GM19463 (cell line): Measurements from ENCODE around the gene SLC2A10.

ENCODE experiments used
- ATAC-seq: cut with Tn5 transposase; IDR thresholded peaks from one replicate; pipeline ENCODE4 v1.9.1; 2021; ENCODE audit warnings: mild to moderate bottlenecking, moderate library complexity; ENCODE audit not compliant: unreplicated experiment

The SLC2A10 gene

DNA sequence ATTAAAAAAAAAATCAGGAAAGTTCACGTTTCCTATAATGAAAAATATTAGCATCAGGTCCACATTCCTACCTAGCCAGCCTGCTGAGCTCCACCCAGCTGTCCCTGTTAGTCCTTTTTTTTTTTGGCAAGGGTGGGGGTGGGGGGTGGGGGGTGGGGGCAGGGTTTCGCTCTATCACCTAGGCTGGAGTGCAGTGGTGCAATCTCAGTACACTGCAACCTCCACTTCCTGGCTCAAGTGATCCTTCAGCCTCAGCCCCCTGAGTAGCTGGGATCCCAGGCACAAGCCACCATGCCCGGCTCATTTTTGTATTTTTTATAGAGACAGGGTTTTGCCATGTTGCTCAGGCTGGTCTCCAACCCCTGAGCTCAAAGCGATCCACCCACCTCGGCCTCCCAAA lies 7.5 kb upstream of the SLC2A10 start:
- no peak for ATAC-seq

DNA sequence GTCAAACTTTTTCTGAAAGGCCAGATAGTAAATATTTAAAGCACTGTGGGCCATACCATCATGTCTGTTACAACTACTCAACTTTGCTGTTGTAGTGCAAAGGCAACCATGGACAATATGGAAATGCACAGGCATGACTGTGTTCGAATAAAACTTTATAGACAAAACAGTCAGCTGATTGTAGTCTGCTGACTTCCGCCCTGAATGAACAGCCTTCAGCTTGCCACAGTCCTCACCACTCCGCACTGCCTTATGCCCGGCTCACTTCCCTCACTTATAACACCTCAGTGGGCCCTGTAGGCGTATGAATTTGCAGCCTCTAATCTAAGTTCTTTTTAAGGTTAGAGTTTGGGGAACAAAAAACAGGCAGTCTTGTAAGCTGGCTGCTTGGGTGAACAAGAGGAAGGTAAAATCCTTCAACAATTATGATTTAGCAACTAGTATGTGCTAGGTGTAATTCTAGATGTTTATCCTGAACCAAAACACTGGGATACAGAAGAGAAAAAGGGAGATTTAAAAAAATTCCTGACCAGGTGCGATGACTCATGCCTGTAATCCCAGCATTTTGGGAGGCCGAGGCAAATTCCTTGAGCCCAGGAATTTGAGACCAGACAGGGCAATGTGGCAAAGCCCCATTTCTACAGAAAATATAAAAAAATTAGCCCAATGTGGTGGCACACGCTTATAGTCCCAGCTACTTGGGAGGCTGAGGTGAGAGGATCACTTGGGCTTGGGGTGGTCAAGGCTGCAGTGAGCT lies 6.8 kb upstream of the SLC2A10 start:
- ATAC-seq = no peak

DNA sequence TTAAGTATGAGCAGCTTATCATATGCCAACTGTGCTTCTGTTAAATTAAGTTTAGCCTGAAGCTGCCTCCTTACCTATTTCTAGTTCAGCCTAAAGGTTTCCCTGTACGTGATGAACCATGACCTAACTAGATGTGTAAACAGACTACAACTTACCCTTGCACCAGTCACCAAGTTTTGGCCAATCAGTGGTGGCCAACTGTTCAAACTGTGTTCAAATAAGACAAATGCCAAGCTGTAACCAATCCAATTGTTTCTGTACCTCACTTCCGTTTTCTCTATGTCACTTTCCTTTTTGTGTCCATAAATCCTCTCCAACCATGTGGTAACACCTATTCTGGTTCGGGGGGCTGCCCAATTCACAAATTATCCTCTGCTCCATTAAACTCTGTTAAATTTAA lies 6.0 kb upstream of the SLC2A10 start:
- no peak for ATAC-seq

DNA sequence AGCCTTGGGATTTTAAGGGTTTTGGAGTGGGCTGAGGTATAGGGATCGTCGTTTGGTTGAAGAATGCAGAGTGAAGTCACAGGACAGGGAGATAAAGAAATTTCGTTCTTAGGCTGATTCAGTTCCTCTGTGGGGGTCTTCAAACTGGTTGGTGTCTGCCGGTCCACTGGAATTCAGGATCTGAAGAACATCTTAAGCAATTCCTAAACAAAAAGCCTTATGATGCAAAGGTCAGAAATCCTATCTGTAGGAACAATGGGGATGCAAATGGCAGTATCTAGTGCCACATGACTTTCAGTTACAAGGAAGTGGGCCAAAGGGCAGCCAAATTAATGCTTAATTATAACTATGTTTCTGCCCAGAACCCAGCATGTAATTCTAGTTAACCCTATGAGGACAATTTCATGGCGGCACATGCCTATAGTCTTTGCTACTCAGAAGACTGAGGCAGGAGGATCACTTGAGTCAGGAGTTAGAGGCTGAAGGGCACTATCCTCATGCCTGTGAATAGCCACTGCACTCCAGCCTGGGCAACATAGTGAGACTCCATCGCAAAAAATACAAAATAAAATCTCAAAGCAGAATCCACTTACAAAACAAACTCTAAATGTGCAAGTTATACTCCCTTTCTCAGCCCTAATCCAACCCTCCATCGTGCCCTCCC lies 4.6 kb upstream of the SLC2A10 start:
- no peak for ATAC-seq

DNA sequence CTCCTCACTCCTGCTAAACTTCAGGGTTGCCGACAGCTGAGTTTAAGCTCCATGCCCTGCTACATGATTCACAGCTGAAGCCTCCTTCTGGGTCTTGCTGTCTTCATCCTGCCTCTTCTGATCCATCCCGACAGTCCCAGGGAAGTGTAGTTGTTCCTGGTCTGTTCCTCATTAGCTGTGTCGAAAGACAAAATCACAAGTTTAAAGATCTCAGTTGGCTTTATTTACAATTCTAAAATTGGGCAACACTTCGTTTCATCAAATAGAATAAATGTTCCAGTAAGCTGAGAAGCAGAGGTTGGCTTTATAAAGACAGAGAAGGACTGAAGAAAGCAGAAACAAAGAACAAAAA lies 4.1 kb upstream of the SLC2A10 start:
- no peak for ATAC-seq

DNA sequence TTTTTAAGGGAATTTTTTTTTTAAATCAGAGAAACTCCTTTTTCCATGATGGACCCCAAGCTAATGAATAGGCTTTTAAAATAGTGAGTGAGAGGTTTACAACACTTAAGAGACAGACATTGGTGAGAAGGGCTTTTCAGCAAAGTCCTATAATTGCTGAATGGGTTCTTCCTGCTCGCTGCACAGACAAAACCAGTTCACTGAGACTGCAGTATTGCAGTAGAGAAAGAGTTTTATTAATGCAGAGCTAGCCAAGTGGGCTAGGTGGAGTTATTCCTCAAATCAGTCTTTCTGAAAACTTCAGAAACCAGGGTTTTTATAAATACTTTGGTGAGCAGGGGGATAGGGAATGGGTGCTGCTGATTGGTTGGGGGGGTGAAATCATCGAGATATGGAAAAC lies 3.2 kb upstream of the SLC2A10 start:
- no peak for ATAC-seq

DNA sequence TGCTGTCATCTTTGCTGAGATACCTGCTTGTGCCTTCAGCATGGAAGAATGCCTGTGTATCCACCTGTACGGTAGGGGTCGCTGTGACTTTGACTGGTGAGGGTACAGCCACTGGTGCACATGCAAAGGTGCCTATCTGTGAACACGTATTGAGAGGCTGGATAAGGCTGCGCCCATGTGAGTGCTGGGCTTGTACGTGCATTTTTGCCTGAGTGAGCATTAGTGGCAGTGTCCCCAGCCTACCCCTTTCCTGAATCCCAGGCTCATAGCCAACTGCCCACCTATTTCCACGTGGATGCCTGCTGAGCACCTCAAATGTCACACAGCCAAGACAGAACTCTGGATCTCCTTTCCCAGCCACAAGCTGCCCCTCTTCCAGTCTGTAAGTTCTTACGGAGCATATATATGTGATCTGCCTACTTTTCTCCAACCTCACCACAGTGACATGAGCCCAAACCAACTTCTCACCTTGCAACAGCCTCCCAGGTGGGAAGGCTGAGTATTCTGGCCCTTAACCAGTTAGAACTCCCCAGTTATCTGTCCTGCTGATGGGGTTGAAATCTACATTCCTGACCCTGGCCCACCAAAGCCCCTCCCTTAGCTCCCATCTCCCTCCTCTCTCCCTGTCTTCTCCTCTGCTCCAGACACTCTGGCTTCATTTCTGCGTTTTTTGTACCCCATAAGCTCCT lies 1.1 kb upstream of the SLC2A10 start:
- ATAC-seq = no peak

DNA sequence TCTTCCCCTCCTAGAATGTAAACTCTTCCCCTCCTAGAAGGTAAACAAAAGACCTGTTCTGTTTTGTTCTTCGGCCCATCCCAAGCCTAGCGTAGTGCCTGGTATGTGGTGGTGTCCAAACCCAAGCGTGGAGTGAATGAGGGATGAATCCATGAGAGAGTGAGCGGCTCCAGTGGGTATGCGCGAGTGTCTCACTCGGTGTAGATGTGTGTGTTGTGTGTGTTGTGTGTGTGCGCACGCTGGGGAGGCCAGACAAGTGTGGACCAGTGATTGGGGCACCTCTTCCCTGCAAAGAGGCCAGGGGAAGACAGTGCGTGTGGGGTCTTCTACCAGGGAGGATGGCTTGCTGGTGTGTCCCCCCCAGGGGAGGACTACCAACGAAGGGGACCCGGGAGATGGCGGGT lies 392 bp upstream of the SLC2A10 start:
- ATAC-seq = no peak

DNA sequence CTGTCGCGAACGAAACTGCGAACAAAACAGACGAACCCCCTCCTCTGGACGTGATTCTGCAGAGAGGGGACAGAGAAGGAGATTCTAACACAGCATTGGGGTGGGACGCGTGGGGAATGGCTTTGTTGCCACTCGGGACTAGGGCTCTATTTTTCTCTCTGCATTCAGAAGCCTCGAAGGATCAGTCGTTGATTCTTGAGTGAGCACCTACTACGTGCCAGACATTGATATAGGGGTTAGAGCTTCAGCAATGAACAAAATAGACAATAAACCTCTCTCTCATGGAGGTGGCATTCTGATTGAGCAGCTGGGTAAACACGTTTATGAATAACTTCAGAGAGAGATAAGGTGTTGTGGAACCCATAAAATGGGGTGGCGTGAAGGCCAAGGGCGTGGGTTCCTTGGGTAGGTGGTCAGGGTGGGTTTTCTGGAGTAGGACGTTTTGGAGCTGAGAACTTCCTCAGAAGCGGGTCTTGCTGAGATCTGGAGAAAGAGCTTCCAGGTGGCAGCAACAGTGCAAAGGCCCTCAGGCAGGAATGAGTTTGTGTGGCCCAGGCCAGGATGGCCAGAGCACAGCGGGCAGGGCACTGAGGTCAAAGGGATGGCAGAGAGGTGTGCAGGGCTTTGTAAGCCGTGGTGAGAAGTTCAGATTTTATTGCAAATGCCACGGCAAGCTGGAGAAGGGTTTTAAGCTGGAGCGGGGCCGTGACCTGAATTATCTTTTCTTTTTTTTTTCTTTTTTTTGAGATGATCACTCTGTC lies 884 bp downstream of the SLC2A10 start:
- no peak for ATAC-seq

DNA sequence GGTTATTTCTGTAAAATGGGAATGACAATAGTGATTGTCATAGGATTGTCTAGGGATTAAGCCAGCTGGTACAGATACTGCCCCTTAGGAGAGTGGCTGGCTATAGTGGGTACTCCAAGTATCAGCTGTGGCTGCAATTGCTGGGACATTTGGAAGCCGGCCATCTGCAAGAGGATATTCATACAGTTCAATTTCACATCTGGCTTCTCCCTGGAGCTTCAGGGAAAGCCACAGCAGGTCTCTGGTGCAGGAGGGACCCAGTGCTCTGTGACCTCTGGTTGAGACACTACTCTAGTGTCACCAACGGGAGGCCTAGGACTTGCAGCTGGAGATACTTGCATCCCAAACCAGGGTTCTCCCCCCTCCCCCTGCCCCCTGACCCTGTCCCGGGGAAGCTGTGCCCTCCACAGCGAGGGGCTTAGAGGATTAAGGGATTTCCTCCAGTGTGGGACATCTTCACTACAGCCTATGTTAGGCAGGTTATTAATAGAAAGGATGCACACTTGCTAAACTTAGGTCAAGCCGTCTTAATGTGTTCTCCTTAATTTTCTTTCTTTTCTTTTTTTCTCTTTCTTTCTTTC lies 2.7 kb downstream of the SLC2A10 start:
- no peak for ATAC-seq

DNA sequence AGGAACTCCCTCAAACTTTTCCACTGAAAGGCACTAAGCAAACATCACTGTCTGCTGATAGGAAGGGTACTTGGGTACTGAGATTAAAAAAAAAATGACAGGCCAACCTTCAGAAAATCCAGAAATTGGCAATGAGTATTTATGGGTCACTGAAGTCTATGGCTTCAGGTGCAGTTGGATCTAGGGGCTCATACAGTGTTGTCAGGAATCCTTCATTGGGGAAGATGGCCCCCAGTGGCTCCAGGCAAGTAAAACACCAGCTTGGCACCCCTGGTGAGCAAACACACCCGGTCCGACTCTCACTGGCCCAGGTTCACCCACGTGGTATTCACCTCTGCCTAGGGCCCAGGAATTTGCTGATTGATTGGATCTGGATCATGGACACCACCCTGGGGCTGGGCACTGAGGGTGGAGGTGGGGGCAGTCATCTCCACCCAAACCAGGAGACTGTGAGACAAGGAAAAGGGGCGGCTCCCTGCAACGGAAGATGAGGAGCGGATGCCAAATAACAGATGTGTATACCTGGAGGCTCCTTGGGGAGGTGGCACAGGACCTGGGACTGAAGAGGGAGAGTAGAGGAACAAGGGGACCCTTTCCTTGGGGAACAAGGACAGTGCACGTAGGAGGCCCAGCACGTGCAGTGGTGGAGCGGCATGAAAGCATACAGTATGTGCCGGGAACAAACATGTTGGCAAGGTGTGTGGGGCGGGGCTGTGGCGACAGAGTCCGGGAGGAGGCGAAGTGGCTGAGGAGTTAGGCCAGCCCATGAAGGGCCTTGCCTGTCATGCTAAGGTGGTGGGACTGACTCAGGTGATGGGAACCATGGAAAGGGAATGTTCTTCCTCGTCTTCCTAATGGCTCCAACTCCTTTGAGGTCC lies 4.7 kb downstream of the SLC2A10 start:
- no peak for ATAC-seq

DNA sequence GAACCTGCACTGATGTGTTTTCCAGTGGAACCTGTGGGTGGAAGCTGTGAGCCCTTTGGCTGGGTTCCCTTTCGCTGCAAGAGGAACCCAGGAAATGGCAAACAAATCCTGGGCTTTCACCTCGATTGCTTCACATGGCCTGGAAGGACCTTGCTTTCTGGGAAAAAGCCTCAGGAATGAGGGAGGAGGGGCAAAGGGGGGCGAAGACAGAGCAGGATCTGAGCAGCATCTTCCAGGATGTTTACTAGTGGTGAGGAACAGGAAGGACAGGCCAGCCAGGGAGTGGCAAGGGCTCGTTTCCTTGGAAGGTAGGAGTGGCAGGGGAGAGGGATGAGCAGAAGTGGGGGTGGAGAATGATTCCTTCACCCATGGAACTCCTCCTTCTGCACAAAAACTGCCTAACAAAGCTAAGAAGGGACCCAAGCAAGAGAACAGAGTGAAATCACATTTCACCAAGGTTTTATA lies 5.9 kb downstream of the SLC2A10 start:
- ATAC-seq = no peak

DNA sequence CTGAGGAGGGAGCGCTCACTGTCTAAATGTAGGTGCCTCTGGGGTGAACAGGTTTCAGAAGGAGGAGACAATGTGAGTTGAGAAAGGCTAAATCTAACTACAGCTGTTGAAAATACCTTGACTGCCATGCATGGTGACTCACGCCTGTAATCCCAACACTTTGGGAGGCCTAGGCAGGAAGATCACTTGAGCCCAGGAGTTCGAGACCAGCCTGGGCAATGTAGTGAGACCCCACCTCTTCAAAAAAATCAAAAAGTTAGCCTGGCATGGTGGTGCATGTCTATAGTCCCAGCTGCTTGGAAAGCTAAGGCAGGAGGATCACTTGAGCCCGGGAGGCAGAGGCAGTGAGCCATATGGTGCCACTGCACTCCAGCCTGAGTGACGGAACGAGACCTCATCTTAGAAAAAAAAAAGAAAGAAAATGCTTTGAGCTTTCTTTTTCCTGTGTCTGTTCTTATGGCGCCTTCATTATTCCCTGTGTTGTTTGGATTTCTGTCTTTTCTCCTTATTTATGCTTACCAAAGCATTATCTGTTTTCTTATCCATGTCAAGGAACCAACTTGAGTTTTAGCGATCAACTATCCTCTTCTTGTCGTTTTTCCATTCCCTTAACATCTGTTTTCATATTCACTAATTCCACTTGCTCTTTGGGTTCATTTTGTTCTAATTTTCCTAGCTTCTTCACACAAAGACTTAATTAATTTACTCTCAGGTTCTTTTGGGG lies 8.5 kb downstream of the SLC2A10 start:
- ATAC-seq = no peak

DNA sequence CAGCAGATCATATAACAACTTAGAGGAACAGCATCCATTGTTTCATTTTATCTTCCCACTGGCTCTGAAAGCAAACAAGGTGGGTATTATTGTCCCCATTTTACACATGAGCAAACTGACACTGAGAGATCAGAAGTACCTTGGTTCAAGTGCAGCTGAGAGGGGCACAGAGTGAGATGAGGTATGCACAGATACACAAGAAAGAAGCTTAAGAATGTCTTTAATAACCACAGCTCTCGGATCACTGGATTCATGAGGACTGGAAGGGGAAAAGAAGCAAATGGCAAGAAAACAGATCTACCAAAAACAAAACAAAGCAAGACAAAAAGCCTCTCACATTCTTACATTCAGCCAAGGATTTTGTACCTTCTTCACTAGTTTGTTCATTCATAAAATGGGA lies 10.6 kb downstream of the SLC2A10 start:
- ATAC-seq = no peak

DNA sequence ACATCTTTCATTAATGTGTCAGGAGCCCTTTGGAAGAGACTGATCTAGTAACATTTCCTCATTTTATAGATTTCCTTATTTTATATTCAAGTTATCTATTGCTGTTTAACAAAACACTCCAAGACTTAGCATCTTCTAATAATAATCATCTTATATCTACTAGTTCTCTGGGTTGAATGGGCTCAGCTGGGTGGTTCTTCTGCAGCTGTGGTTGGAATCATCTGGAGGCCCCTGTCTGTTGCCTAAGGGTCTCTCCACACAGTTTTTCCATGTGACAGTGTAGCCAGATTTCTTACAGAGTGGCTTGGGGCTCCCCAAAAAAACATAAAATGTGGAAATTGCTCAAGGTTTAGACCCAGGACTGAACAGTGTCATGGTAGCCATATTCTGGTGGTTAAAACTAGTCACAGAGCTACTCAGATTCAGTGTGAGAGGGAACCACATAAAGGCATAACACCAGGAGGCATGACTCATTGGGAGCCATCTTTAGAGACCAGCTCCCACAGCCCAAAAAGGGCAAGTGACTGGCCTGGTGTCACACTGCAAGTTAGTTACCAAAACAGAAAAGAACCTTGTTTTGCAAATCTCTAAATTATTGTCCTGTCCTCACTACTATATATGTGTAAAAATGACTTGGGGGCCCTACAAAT lies 11.5 kb downstream of the SLC2A10 start:
- no peak for ATAC-seq

DNA sequence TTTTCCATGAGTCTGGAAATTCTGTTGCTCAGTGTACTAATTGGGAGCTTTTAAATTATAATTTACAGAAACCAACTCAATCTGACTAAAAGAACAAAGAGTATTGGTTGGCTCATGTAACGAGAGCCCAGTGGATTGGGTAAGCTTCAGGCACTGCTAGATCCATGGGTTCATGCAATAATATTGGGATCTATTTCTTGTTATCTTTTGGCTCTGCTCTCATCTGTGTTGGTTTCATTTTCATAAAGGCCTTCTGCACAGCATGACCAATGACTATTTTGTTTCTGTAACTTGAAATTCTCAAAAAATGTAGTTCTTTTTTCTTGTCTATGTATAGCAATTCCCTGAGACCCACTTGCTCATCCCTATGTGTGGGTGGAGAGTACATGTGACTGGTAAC lies 12.0 kb downstream of the SLC2A10 start:
- ATAC-seq = no peak

DNA sequence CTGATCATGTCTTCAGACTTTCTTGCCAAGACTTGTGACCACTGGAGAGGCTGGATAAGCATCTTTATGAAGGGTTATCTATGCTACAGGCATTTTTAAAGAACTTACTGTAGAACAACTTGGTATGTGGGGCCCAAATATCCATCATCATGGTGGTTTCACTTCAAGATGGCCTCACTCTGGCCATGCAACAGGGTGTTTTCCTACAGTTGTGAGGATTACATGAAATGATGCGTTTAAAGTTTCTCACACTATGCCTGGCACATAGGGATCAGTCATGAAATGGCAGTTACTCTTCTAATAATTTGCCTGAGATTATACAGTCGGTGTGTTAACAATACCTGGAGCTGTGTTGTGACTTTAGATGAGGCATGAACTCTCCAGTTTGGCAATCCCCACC lies 13.0 kb downstream of the SLC2A10 start:
- ATAC-seq = no peak

DNA sequence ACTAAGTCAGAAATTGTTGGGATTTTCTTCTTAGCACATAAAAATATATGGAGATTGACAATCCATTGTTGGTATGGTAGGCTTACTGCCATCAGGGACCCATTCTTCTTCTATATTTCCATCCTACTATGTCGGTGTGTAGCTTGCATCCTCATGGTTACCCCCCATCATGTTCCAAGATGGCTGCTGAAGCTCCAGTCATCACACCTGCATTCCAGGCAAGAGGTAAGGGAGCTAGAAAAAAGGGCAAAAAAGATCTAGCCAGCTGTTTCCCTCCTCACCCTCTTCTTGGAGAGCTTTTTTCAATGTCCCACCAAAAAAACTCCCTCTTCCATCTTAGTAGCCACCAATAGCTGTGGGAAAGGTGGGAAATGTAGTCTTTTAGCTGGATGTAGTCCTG lies 13.6 kb downstream of the SLC2A10 start:
- no peak for ATAC-seq
